Prostate gland (tissue), 2 donors: ENCODE measurements around the gene ARPP21. TPM values are rescaled to one million over a fixed set of nuclear protein-coding genes. Genes with fewer than 3 reads are reported as not detected.

Experiments used
- DNase-seq: peaks from one replicate; pipeline ENCODE4 v3.0.0-alpha.2; 2019; ENCODE audit warnings: low spot score
- H3K27ac ChIP-seq, 2 donors: fragments of 200-600 bp; sonication (generic); 2 replicates each; pipeline ENCODE4 v1.5.1; 2017 to 2019
- H3K27me3 ChIP-seq: fragments of 200-600 bp; sonication (generic); replicated peaks from 2 replicates; pipeline ENCODE4 v1.5.1; 2019; ENCODE audit not compliant: insufficient read depth
- H3K36me3 ChIP-seq, 2 donors: fragments of 200-600 bp; sonication (generic); 1 replicate in 1 of 2; 2 replicates in 1 of 2; pipeline versions ENCODE4 v1.5.1 to v1.8.1; 2017 to 2019
- H3K4me1 ChIP-seq: fragments of 200-600 bp; sonication (generic); replicated peaks from 2 replicates; pipeline ENCODE4 v1.5.1; 2019
- H3K4me3 ChIP-seq, 2 donors: fragments of 200-600 bp; sonication (generic); 2 replicates each; pipeline ENCODE4 v1.5.1; 2017 to 2019
- H3K9me3 ChIP-seq: fragments of 200-600 bp; sonication (generic); 2 replicates; pipeline ENCODE4 v1.5.1; 2017
- CTCF ChIP-seq, 4 experiments: fragments of 200-600 bp in 2 of 4; fragments of 450-650 bp in 2 of 4; sonication (generic) in 2 of 4; IDR thresholded peaks; 1 replicate in 3 of 4; 2 replicates in 1 of 4; pipeline ENCODE4 v1.5.1; 2016 to 2019; ENCODE audit warnings: antibody characterized with exemption in 4 of 4, mild to moderate bottlenecking in 2 of 4, moderate library complexity in 2 of 4
- POLR2A ChIP-seq: fragments of 450-650 bp; IDR thresholded peaks from one replicate; pipeline ENCODE4 v1.6.1; 2016; ENCODE audit warnings: antibody characterized with exemption, mild to moderate bottlenecking
- POLR2AphosphoS5 ChIP-seq: sonication (generic); formaldehyde crosslinking; IDR thresholded peaks from one replicate; pipeline ENCODE4 v1.6.1; 2017; ENCODE audit warnings: antibody characterized with exemption
- WGBS: methylation state at CpG from one replicate; pipeline ENCODE4 v1.1.5; 2018; 5-methylcytosine and 5-hydroxymethylcytosine counted together
- intact Hi-C: fragments of 100-400 bp; cut with DNase I; formaldehyde crosslinking; loops from one replicate; pipeline ENCODE4 v1.14.2; 2022
- total RNA-seq, 2 donors: library from RNA; depleted of rRNA; stranded (reverse); fragments of >200 nt; gene quantifications; one replicate each; pipeline ENCODE4 v1.1.0, GENCODE V29; 2016

ARPP21 gene
- total RNA-seq = 1 to 10 TPM in 1 of 2 donors, not detected in 1; 8.1 TPM

GRCh38 chr3:35639254-35640186 lies at the start of gene ARPP21:
Gene ARPP21, plus strand, starts transcription at chr3:35639525. Its CDS starts 42,227 bp downstream, at chr3:35681752.
- DNase-seq = no peak

GRCh38 chr3:35592589-35593295 lies 46.6 kb upstream of the ARPP21 start:
- no peak for DNase-seq
- H3K4me3 ChIP-seq = no peak overlapping the region
- no peak for TF ChIP-seq POLR2A
- no peak for TF ChIP-seq CTCF (IDR thresholded peaks at IDR 0.05)
- no peak for TF ChIP-seq POLR2AphosphoS5
- H3K36me3 ChIP-seq = no peaks in the 10 kb centered on the region
- intact Hi-C loops = no loop called here
- no peaks in the 10 kb centered on the region for H3K4me1 ChIP-seq
- 75% methylated on average over 5 of the region's 5 CpGs for WGBS
- no peak overlapping the region for H3K27ac ChIP-seq
- no peaks in the 10 kb centered on the region for H3K27me3 ChIP-seq
- no peaks in the 10 kb centered on the region for H3K9me3 ChIP-seq

More at GRCh38 chr3:35639254-35640186, at the start of gene ARPP21:
- H3K27ac ChIP-seq = no peak within 1 kb of the TSS
- intact Hi-C loops = no loop called here
- no peaks in the 10 kb centered on the region for H3K9me3 ChIP-seq
- H3K36me3 ChIP-seq = no peaks in the 10 kb centered on the region
- no peak for TF ChIP-seq POLR2A
- TF ChIP-seq POLR2AphosphoS5 = no peak
- TF ChIP-seq CTCF (IDR thresholded peaks at IDR 0.05) = no peak
- no peaks in the 10 kb centered on the region for H3K4me1 ChIP-seq
- 1% methylated on average over 70 of the region's 83 CpGs for WGBS
- H3K27me3 ChIP-seq = peaks cover 12% of the 10 kb centered on the region
- H3K4me3 ChIP-seq = peak within 1 kb of the TSS in 1 of 2 donors; percentile 5

GRCh38 chr3:35594739-35595138 lies 44.6 kb upstream of the ARPP21 start:
- H3K36me3 ChIP-seq = no peaks in the 10 kb centered on the region
- no peak overlapping the region for H3K4me3 ChIP-seq
- DNase-seq = no peak
- no peaks in the 10 kb centered on the region for H3K9me3 ChIP-seq
- H3K27ac ChIP-seq = no peak overlapping the region
- intact Hi-C loops = no loop called here
- H3K27me3 ChIP-seq = no peaks in the 10 kb centered on the region
- TF ChIP-seq CTCF (IDR thresholded peaks at IDR 0.05) = no peak
- no peak for TF ChIP-seq POLR2A
- TF ChIP-seq POLR2AphosphoS5 = no peak
- H3K4me1 ChIP-seq = no peaks in the 10 kb centered on the region

GRCh38 chr3:35596335-35596995 lies 42.9 kb upstream of the ARPP21 start:
- TF ChIP-seq CTCF (IDR thresholded peaks at IDR 0.05) (no peak), POLR2AphosphoS5 (no peak), POLR2A (no peak)
- no peaks in the 10 kb centered on the region for H3K36me3 ChIP-seq
- no peaks in the 10 kb centered on the region for H3K9me3 ChIP-seq
- WGBS = 80% methylated on average over 3 of the region's 3 CpGs
- no peak overlapping the region for H3K4me3 ChIP-seq
- H3K4me1 ChIP-seq = no peaks in the 10 kb centered on the region
- DNase-seq = no peak
- no peaks in the 10 kb centered on the region for H3K27me3 ChIP-seq
- H3K27ac ChIP-seq = no peak overlapping the region
- intact Hi-C loops = no loop called here
